Endothelial cell of umbilical vein (primary cell): ENCODE results near the gene SH3TC2. TPM values are rescaled to one million over a fixed set of nuclear protein-coding genes. Genes with fewer than 3 reads are reported as not detected.

Source experiments
- BruUV-seq: library from RNA; stranded (reverse); fragments of 400-500 nt; replicated peaks from 2 replicates; lab custom pipeline; 2021; lab: Mats Ljungman, UMichigan
- CTCF ChIA-PET: fragments of 300-600, 350-600 bp; sonication (Branson Sonifier 250); formaldehyde crosslinking; loops from one replicate; lab custom pipeline; 2021; ENCODE audit warnings: antibody characterized with exemption, inconsistent platforms; lab: Charles Lee
- POLR2A ChIA-PET: fragments of 300-600, 350-600 bp; sonication (Branson Sonifier 250); formaldehyde crosslinking; loops from one replicate; lab custom pipeline; 2021; ENCODE audit warnings: antibody characterized with exemption, inconsistent platforms; lab: Charles Lee
- DNase-seq: peaks from one replicate; pipeline ENCODE4 v3.0.0-alpha.2; 2011; ENCODE audit warnings: low read depth, low spot score
- FAIRE-seq: peaks from 2 replicates; lab custom pipeline; 2011; peaks lifted over from hg19 to GRCh38; lab: Jason Lieb, UNC
- H2AFZ ChIP-seq: 2 replicates; pipeline ENCODE4 v1.6.0; 2012; ENCODE audit warnings: low read depth, low read length, control low read depth, inconsistent platforms
- H3K27ac ChIP-seq: 2 replicates; pipeline ENCODE4 v1.5.1; 2011; ENCODE audit warnings: low read depth, mild to moderate bottlenecking, control low read depth, low read length, moderate library complexity; ENCODE audit not compliant: insufficient read depth
- H3K27me3 ChIP-seq, 2 experiments: 2 replicates each; pipeline versions ENCODE4 v1.6.0 to v1.6.1; 2011; ENCODE audit warnings: low read length in 2 of 2, mixed read lengths in 1 of 2; ENCODE audit not compliant: control insufficient read depth in 2 of 2, insufficient read depth in 2 of 2
- H3K36me3 ChIP-seq, 2 experiments: 2 replicates in 1 of 2; 3 replicates in 1 of 2; pipeline ENCODE4 v1.5.1; 2011; ENCODE audit warnings: low read length in 2 of 2, mild to moderate bottlenecking in 1 of 2, moderate library complexity in 1 of 2; ENCODE audit not compliant: control insufficient read depth in 2 of 2, insufficient read depth in 2 of 2; ENCODE audit errors: extremely low read depth in 1 of 2
- H3K4me1 ChIP-seq: 3 replicates; pipeline ENCODE4 v1.5.1; 2011; ENCODE audit warnings: mild to moderate bottlenecking, low read length; ENCODE audit not compliant: control insufficient read depth, insufficient read depth; ENCODE audit errors: extremely low read depth
- H3K4me2 ChIP-seq: 2 replicates; pipeline ENCODE4 v1.6.1; 2011; ENCODE audit warnings: low read length, control low read depth, mixed read lengths; ENCODE audit not compliant: insufficient read depth
- H3K4me3 ChIP-seq, 3 experiments: fragments of 200-600 bp in 1 of 3; sonication (generic), shearing (Covaris generic) in 1 of 3; replicated peaks in 1 of 3; 2 replicates each; pipeline ENCODE4 v1.5.1; 2011 to 2016; ENCODE audit warnings: control low read depth in 3 of 3, low read length in 3 of 3, mild to moderate bottlenecking in 2 of 3, inconsistent platforms in 1 of 3, low read depth in 1 of 3, moderate library complexity in 1 of 3; ENCODE audit not compliant: insufficient read depth in 1 of 3
- H3K79me2 ChIP-seq: 2 replicates; pipeline ENCODE4 v1.6.0; 2012; ENCODE audit warnings: low read length, inconsistent platforms; ENCODE audit not compliant: control insufficient read depth, insufficient read depth
- H3K9ac ChIP-seq: replicated peaks from 2 replicates; pipeline ENCODE3; 2011; ENCODE audit warnings: low read length, control low read depth; ENCODE audit not compliant: insufficient read depth; ENCODE audit errors: extremely low read depth
- H3K9me1 ChIP-seq: replicated peaks from 3 replicates; pipeline ENCODE4 v1.6.0; 2011; ENCODE audit warnings: mild to moderate bottlenecking, low read length; ENCODE audit not compliant: control insufficient read depth, insufficient read depth; ENCODE audit errors: extremely low read depth
- H3K9me3 ChIP-seq: replicated peaks from 2 replicates; pipeline ENCODE4 v1.5.1; 2012; ENCODE audit warnings: low read length, inconsistent platforms; ENCODE audit not compliant: control insufficient read depth, insufficient read depth
- H4K20me1 ChIP-seq: replicated peaks from 2 replicates; pipeline ENCODE3; 2011; ENCODE audit warnings: mild to moderate bottlenecking, low read length; ENCODE audit not compliant: control insufficient read depth, insufficient read depth; ENCODE audit errors: extremely low read depth
- EZH2 ChIP-seq: IDR thresholded peaks from 2 replicates; pipeline ENCODE4 v1.6.1; 2012; ENCODE audit warnings: borderline replicate concordance, low read depth, mild to moderate bottlenecking, moderate library complexity, low read length, inconsistent platforms; ENCODE audit not compliant: severe bottlenecking
- FOS ChIP-seq: IDR thresholded peaks from 2 replicates; pipeline ENCODE4 v1.6.1; 2011; ENCODE audit warnings: mild to moderate bottlenecking, low read length, moderate library complexity, borderline replicate concordance; ENCODE audit not compliant: insufficient read depth
- GATA2 ChIP-seq: IDR thresholded peaks from 2 replicates; pipeline ENCODE4 v1.7.0; 2011; ENCODE audit warnings: low read depth, mild to moderate bottlenecking, moderate library complexity, mixed read lengths, low read length; ENCODE audit not compliant: insufficient read length, insufficient read depth
- JUN ChIP-seq: IDR thresholded peaks from 2 replicates; pipeline ENCODE4 v1.6.1; 2011; ENCODE audit warnings: borderline replicate concordance, low read depth; ENCODE audit not compliant: insufficient read length, insufficient read depth
- MYC ChIP-seq: IDR thresholded peaks from one replicate; pipeline ENCODE4 v1.6.1; 2011; ENCODE audit warnings: mild to moderate bottlenecking, low read depth, low read length
- POLR2A ChIP-seq: IDR thresholded peaks from 2 replicates; pipeline ENCODE4 v1.6.1; 2012; ENCODE audit warnings: low read depth, mild to moderate bottlenecking, control low read depth, low read length
- POLR2AphosphoS5 ChIP-seq: IDR thresholded peaks from 2 replicates; pipeline ENCODE4 v1.6.1; 2012; ENCODE audit warnings: low read depth, mild to moderate bottlenecking, control low read depth, low read length, moderate library complexity; ENCODE audit not compliant: insufficient read depth
- dilution Hi-C: fragments of 300-500 bp; cut with MboI; formaldehyde crosslinking; loops from one replicate; pipeline ENCODE4 v1.15.0; 2019; ENCODE audit warnings: low sequenced_read_pairs; ENCODE audit not compliant: extremely low pct_ligation_motif_present
- intact Hi-C: fragments of 100-400 bp; cut with micrococcal nuclease; formaldehyde crosslinking; loops from one replicate; pipeline ENCODE4 v1.10.0; 2022
- microRNA counts: library from miRNA; unstranded; fragments of <30 nt; microRNA quantifications from one replicate; lab custom pipeline; 2016
- microRNA-seq: library from miRNA; unstranded; fragments of <30 nt; microRNA quantifications from one replicate; pipeline ENCODE4 v1.2.0, GENCODE V29; 2021; ENCODE audit warnings: borderline number of aligned reads, borderline replicate concordance
- polyA plus RNA-seq, 4 experiments: library from polyadenylated mRNA; depleted of rRNA in 3 of 4; stranded (reverse) in 3 of 4; unstranded in 1 of 4; fragments of >200 nt; gene quantifications; 2 replicates each; pipeline versions ENCODE4 v1.2.1 to v1.2.3, GENCODE V29; 2011 to 2012; ENCODE audit warnings: missing spikeins in 1 of 4
- small RNA-seq: library from RNA; depleted of rRNA; stranded (forward); fragments of <200 nt; gene quantifications from one replicate; pipeline ENCODE3, GENCODE V24; 2012; ENCODE audit warnings: low replicate concordance, low read depth; ENCODE audit not compliant: insufficient read depth, insufficient read length
- total RNA-seq: library from RNA; stranded (reverse); gene quantifications from 2 replicates; pipeline ENCODE4 v1.2.3, GENCODE V29; 2021
- TF ChIP-seq, protein P1 (sequence below): IDR thresholded peaks from 2 replicates; pipeline ENCODE4 v1.6.1; 2011; ENCODE audit not compliant: insufficient read depth, insufficient read length
- TF ChIP-seq, protein P2 (sequence below), 2 donors: IDR thresholded peaks; 1 replicate in 1 of 2; 2 replicates in 1 of 2; pipeline ENCODE4 v1.5.1; 2011; ENCODE audit warnings: low read length in 2 of 2, mild to moderate bottlenecking in 2 of 2, moderate library complexity in 2 of 2, control low read depth in 1 of 2, inconsistent platforms in 1 of 2, low read depth in 1 of 2; ENCODE audit not compliant: insufficient read depth in 1 of 2; ENCODE audit errors: extremely low read depth in 1 of 2

The SH3TC2 gene
- total and polyA plus RNA-seq, 2 donors (not counting 3 experiments of a cell fraction or from before 2014, with no cell fraction given): 0.91 to 4.3 TPM

DNA sequence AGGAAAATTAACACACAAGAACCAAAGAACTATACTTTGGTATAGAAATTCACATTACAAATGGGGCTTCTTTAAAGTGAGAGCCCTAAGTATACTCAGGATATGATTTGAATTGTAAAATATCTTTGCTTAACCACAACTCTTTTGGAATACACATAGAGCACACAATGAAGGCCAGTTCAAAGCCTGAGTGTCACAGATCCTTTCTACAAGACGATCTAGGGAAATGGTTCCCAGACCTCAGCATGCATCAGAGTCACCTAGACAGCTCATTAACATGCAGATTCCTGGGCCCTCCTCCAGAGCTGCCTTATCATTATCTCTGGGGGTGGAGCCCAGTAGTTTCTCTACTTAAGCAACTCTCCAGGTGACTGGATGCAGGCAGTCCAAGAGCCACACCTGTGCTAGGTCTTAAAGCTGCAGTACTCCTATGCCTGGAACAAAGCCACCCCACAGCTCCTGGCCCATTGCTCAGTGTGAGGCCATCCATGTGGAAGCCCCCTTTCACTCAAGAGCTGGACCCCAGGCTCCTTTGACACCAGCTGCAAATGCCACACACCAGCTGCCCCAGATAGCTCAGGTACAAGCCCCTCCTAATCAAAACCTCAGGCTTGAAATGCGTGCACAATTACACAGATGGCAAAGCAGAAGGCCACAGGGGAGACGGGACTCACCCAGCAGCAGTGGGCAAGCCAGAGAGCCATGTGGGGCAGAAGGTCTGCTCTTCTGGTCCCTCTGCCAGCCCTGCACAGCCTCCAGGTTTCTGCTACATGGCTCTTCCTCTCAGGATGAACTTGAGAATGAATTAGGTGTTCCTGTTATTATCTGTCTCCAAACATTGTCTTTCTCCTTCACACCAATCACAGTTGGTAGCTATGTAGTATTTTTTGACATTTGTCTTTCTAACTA lies 106.1 kb downstream of the SH3TC2 start:
- ChIA-PET POLR2A (interaction anchor here (1.0 kb wide), 1 partner anchor 136 kb away, joined by 3 read pairs; no protein-coding TSS in a partner anchor), CTCF (interaction anchor here (1.0 to 8.0 kb wide), 45 partner anchors 10 to 224 kb away, joined by 3 to 245 read pairs (median 8); no protein-coding TSS in a partner anchor)
- H3K4me2 ChIP-seq: no peak overlapping the region
- H4K20me1 ChIP-seq: no peaks in the 10 kb centered on the region
- no peak overlapping the region for H3K27ac ChIP-seq
- dilution Hi-C loops (no loop called here), intact Hi-C loops (loop anchor here (1.0 kb wide), 7 partner anchors 42 to 223 kb away; no protein-coding TSS in a partner anchor)
- no peak overlapping the region for H3K4me3 ChIP-seq
- DNase-seq (no peak), FAIRE-seq (no peak)
- no TSS peak for BruUV-seq
- H3K9me1 ChIP-seq: no peaks in the 10 kb centered on the region
- H3K27me3 ChIP-seq: no peaks in the 10 kb centered on the region
- no peaks in the 10 kb centered on the region for H3K79me2 ChIP-seq
- no peaks in the 10 kb centered on the region for H3K9me3 ChIP-seq
- TF ChIP-seq MYC (no peak), EZH2 (no peak), GATA2 (no peak), POLR2AphosphoS5 (no peak), POLR2A (no peak), JUN (no peak), FOS (no peak)
- TF ChIP-seq, protein P1, sequence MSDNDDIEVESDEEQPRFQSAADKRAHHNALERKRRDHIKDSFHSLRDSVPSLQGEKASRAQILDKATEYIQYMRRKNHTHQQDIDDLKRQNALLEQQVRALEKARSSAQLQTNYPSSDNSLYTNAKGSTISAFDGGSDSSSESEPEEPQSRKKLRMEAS: no peak
- TF ChIP-seq, protein P2, sequence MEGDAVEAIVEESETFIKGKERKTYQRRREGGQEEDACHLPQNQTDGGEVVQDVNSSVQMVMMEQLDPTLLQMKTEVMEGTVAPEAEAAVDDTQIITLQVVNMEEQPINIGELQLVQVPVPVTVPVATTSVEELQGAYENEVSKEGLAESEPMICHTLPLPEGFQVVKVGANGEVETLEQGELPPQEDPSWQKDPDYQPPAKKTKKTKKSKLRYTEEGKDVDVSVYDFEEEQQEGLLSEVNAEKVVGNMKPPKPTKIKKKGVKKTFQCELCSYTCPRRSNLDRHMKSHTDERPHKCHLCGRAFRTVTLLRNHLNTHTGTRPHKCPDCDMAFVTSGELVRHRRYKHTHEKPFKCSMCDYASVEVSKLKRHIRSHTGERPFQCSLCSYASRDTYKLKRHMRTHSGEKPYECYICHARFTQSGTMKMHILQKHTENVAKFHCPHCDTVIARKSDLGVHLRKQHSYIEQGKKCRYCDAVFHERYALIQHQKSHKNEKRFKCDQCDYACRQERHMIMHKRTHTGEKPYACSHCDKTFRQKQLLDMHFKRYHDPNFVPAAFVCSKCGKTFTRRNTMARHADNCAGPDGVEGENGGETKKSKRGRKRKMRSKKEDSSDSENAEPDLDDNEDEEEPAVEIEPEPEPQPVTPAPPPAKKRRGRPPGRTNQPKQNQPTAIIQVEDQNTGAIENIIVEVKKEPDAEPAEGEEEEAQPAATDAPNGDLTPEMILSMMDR (IDR thresholded peaks at IDR 0.05; ENCODE audit: extremely low read depth in 1 of 2, insufficient read depth in 1 of 2, low read depth in 1 of 2, low read length in 2 of 2): no peak
- H2AFZ ChIP-seq: no peak overlapping the region
- no peaks in the 10 kb centered on the region for H3K4me1 ChIP-seq
- no peak overlapping the region for H3K9ac ChIP-seq
- H3K36me3 ChIP-seq: no peaks in the 10 kb centered on the region

MicroRNAs within 50 kb of the gene (microRNA counts, 767-probe panel; counts per million panel counts)
- microRNA hsa-miR-584-5p (lab: Ali Mortazavi, UCI): 723 counts per million, percentile 96 among the panel's probes with 10 or more counts

Small RNA genes within 50 kb of the gene (microRNA-seq; reads per million reads assigned to microRNA genes)
- gene MIR584: 110 reads per million, percentile 57 among the genes with 10 or more reads in this experiment

Small RNA genes within 50 kb of the gene (small RNA-seq; reads per million reads assigned to genes)
- not detected for gene MIR584
- gene RNU6-732P: not detected

Other genes starting within 250 kb of the SH3TC2 start
- gene ADRB2, start 236.5 kb downstream of the SH3TC2 start, total RNA-seq: 0.60 and 0.86 TPM in 2 replicates
- 0.88 and 0.96 TPM in 2 replicates for gene ADRB2, start 236.5 kb downstream of the SH3TC2 start, polyA plus RNA-seq
- 25.7 and 42.1 TPM in 2 replicates for gene ABLIM3, start 78.4 kb upstream of the SH3TC2 start, total RNA-seq
- 14.9 and 16.7 TPM in 2 replicates for gene ABLIM3, start 78.4 kb upstream of the SH3TC2 start, polyA plus RNA-seq
- 73.2 and 76.2 TPM in 2 replicates for gene AFAP1L1, start 208.8 kb upstream of the SH3TC2 start, total RNA-seq
- gene AFAP1L1, start 208.8 kb upstream of the SH3TC2 start, polyA plus RNA-seq: 6.2 and 7.9 TPM in 2 replicates